Choroid plexus epithelial cell (primary cell): ENCODE measurements around the gene NDFIP2.

Source experiments
- DNase-seq: peaks from one replicate; pipeline ENCODE4 v3.0.0-alpha.2; 2010; ENCODE audit warnings: low read depth
- H3K4me3 ChIP-seq: 2 replicates; pipeline ENCODE4 v1.5.1; 2011; ENCODE audit warnings: low read depth, mild to moderate bottlenecking, control low read depth, low read length, moderate library complexity
- TF ChIP-seq, protein P1 (sequence below): conservative IDR thresholded peaks from 2 replicates; pipeline ENCODE4 v1.5.1; 2011; ENCODE audit warnings: low read depth, mild to moderate bottlenecking, control low read depth, inconsistent platforms, low read length, moderate library complexity

NDFIP2 gene

DNA sequence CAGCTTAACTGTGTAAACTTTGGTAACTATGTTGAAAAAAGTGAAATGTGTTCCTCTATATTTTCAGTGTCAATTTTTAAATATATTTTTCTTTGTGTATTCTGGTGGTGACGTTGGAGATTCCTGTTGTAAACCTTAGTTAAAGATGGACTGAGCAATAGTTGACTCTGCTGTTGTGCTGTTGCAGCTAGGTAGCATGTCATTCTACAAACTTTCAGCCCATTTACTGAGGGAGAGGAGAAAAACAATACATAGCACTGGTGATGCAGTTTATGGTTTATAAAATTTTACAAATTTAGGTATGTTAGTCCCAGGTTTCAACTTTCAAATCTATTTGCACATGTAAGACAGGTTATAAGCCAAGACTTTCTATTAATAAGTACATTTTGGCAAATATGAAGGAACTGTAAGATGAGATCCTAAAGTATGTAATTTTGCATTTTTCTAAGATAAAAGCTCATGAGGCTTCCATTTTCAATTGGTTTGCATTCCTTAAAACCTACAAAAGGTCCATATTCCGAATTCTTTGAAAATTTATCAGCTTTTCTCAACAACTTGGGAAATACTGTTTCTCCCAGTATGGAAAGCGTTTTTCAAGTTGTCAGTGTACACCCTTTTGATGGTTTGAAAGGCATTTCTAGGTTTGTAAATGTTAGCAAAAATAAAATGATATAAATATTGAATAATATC lies 1.5 kb downstream of the NDFIP2 start:
- peak; percentile 53 for DNase-seq
- TF ChIP-seq, protein P1, sequence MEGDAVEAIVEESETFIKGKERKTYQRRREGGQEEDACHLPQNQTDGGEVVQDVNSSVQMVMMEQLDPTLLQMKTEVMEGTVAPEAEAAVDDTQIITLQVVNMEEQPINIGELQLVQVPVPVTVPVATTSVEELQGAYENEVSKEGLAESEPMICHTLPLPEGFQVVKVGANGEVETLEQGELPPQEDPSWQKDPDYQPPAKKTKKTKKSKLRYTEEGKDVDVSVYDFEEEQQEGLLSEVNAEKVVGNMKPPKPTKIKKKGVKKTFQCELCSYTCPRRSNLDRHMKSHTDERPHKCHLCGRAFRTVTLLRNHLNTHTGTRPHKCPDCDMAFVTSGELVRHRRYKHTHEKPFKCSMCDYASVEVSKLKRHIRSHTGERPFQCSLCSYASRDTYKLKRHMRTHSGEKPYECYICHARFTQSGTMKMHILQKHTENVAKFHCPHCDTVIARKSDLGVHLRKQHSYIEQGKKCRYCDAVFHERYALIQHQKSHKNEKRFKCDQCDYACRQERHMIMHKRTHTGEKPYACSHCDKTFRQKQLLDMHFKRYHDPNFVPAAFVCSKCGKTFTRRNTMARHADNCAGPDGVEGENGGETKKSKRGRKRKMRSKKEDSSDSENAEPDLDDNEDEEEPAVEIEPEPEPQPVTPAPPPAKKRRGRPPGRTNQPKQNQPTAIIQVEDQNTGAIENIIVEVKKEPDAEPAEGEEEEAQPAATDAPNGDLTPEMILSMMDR, result no peak
- H3K4me3 ChIP-seq, result peak overlapping the region; percentile 68

DNA sequence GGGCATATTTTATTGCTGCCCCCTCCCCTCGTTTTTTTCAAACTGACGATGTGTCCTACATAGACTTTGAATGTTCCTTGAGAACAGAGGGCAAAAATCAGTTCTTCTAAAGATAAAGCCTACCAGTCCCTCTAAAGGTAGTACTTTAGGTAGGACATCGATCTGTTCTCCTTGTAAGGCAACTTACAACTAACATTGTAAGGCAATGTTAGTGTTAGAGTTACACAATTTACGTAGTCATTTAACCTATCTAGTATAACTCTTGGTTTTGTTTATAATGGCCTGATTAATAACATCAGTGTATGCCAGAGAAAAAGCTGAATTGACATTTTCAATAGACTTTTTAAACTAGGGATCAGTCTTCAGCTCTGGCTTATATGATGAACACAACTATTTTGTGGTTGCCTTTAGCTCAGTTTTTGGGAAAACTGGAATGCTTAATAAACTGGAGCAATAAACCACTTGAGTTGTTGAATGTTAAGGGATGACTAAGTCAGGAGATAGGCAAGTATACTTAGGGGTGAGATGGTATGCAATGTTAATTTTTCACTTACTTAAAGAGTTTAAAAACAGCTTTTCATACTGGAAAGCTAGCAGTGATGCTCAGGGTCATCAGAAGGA lies 2.2 kb downstream of the NDFIP2 start:
- TF ChIP-seq, protein P1, result no peak
- DNase-seq, result peak; percentile 58
- H3K4me3 ChIP-seq, result no peak overlapping the region

DNA sequence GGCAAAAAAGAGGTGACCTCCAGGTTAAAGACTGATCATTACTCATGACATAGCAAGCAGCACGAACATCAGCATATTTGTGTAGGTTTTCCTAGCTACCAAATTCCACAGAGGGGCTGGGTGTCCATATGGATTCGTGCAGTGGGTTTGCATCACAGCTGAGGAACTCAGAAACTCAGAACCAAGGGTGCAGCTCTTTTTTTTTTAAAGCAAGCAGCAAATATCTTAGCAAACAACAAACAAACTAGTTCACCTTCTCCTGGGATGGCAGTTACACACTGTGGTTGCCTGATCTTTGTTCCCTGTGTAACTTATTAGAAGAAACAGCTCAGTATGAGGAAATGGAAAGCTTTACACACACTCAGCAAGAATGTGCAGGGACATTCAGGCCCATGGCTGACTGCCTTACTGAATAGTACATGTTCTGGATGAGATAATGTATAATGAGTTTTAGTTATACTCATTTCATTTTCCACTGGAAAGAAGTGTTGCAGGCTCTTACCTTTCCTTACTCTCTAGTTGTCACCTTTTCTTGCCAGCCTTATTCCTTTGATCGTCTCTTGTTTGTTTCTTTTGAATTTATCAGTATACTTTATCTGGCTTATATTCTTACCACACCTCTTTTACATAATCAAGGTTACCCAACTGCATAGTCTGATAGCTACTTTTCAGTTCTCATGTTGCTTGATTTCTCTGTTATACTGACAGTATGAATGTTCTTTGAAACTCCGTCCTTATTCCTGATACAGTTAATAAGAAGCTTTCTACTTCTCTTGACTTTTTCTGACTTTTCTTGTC lies 4.3 kb downstream of the NDFIP2 start:
- peak; percentile 93 for DNase-seq
- TF ChIP-seq, protein P1, result no peak
- no peak overlapping the region for H3K4me3 ChIP-seq

DNA sequence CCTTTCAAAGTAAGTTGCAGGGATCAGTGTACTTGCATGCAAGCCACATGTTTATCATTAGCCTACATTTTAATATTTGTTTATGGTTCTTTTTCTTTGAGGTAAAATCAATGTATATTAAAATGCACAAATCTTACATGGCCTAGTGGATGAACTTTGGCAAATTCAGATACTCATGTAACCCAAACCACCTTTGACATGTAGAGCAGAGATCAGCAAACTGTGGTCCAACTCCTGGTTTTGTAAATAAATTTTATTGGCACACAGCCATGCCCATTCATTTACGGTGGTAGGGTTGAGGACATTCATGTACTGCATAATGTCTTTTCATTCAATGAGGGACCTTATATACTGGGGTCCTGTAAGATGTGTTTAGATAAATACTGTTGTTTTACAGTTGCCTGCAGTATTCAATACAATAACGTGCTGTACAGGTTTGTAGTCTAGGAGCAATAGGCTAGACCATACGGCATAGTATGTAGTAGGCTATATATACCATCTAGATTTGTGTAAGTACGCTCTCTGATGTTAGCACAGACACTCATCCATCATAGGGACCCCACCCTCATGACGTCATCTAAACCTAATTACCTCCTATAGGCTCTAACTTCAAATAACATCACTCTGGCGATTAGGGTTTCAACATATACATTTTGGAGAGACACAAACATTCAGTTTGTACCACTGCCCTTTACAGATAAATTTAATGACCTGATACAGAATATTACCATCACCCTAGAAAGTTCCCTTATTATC lies 5.7 kb downstream of the NDFIP2 start:
- TF ChIP-seq, protein P1, result no peak
- H3K4me3 ChIP-seq, result no peak overlapping the region
- no peak for DNase-seq

DNA sequence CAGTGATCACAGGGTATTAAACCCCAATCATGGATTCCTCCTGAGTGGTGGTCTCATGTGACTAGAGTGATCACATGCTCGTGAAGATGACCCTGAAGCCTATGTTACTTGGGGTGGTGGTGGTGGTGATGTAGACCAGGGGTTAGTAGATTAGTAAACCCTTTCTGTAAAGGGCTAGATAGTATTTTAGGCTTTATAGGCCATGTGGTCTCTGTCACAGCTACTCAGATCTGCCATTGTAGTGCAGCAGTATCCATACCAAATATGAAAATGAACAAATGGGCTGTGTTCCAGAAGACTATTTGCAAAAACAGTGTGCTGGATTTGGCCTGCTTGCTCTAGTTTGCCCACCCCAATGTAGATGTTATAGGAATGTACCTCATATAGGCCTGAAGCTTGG lies 9.4 kb downstream of the NDFIP2 start:
- TF ChIP-seq, protein P1, result no peak
- no peak for DNase-seq
- no peak overlapping the region for H3K4me3 ChIP-seq

DNA sequence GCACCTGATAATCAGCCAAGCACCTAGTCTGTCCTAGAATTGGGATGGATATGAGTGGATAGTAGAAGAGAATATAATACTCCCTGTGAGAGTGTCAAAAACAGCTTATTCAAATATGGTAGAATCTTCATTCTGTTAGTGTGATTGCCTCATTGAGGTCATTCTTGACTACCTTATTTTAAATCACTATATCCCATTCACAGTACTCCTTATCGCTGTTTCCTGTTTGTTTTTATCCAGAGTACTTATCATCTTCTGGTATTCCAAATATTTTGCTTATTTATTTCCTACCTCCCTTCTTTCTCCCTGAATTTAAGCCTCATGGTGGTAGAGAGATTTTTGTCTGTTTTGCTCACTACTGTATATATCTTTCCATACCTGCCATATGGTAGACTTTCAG lies 9.9 kb downstream of the NDFIP2 start:
- TF ChIP-seq, protein P1, result no peak
- no peak overlapping the region for H3K4me3 ChIP-seq
- DNase-seq, result peak; percentile 34
